ENCODE measurements around the gene BTRC. TPM values are rescaled to one million over a fixed set of nuclear protein-coding genes. Genes with fewer than 3 reads are reported as not detected.

BTRC gene
- total RNA-seq, 1 experiment from 2014 or later = 22.4 TPM

DNA sequence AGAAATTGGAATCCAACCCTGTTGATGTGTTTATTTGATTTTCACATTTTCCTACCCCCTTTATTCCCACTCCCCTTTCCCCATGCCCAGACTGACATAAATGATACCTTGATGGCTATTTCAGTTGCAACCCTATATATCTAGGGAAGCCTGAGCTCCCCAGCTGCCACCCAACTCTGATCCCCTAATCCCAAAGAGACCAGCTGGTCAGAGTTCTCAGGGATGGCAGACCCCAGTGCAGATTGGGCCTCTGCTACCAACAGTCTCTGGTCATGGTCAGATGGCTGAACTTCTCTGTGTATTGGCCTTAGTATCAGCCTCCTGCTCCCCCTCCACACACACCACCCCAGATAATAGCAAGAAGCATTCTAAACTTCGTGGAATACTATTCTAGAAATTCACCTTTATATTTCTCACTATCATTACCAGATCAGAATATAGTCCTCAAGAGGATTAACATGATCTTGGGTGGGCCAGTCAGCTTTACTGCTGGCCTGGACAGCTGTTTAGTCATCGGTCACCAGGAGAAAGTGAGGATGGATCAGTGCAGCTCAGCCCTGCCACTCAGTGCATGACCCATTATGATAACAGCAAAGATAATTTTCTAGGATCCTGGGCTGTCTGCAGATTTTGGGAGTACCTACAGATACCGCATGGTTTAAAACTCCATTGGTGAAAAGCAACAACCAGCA lies 24.5 kb upstream of the BTRC start (continued):
- TF ChIP-seq ZBTB43 (CRISPR knock-in tag; IDR thresholded peaks at IDR 0.05) (no peak), PRRX2 (CRISPR knock-in tag; IDR thresholded peaks at IDR 0.05) (no peak)

DNA sequence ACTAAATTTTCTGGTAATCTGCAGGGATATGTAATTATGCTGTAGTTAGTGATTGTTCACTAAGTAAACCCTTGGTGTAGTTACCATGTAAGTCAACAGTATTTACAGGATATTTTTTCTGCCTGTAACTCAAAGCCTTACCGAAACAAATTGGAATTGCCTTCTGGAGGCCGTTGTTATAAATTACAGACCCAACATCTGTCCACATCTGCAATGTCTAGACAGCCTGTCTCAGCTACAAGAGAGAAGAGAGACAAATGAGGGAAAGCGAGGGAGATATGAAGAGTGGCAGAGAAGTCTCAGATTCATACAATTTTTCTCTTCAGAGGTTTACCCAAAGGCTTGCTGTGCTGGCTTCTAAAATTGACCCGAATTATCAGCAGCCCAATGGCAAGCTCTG lies 23.7 kb upstream of the BTRC start:
- H3K27me3 Mint-ChIP-seq (ENCODE audit: low read depth) = peaks cover 3% of the 10 kb centered on the region; the same call in 1 of the 2 replicates
- peaks cover 11% of the 10 kb centered on the region for H3K4me1 Mint-ChIP-seq
- no peak overlapping the region for H3K27ac Mint-ChIP-seq
- peaks cover 23% of the 10 kb centered on the region for H3K9me3 Mint-ChIP-seq
- H3K36me3 Mint-ChIP-seq = peaks cover 4% of the 10 kb centered on the region; the same call in 1 of the 2 replicates
- H3K4me3 Mint-ChIP-seq = no peak overlapping the region
- no peak for ATAC-seq
- POLR2A ChIA-PET = no interaction called here
- CTCF ChIA-PET = interaction anchor here (0.5 to 1.6 kb wide), 5 partner anchors 9 to 240 kb away, joined by 3 read pairs; no protein-coding TSS in a partner anchor
- TF ChIP-seq E2F5 (CRISPR knock-in tag; IDR thresholded peaks at IDR 0.05) = no peak
- no peak for TF ChIP-seq FOXK1 (CRISPR knock-in tag; IDR thresholded peaks at IDR 0.05)
- no peak for TF ChIP-seq GRHL2 (CRISPR knock-in tag; IDR thresholded peaks at IDR 0.05; ENCODE audit: insufficient replicate concordance, severe bottlenecking)
- no peak for TF ChIP-seq JUN (CRISPR knock-in tag; IDR thresholded peaks at IDR 0.05)
- no peak for TF ChIP-seq TEAD1 (CRISPR knock-in tag; IDR thresholded peaks at IDR 0.05)
- no peak for TF ChIP-seq TCF7 (CRISPR knock-in tag; IDR thresholded peaks at IDR 0.05; ENCODE audit: low read depth)
- TF ChIP-seq ZSCAN18 (CRISPR knock-in tag; IDR thresholded peaks at IDR 0.05) = no peak
- no peak for TF ChIP-seq ZNF416 (CRISPR knock-in tag; IDR thresholded peaks at IDR 0.05)
- TF ChIP-seq MYBL2 (CRISPR knock-in tag; IDR thresholded peaks at IDR 0.05) = no peak
- no peak for TF ChIP-seq SOX15 (CRISPR knock-in tag; IDR thresholded peaks at IDR 0.05)
- DNase-seq (ENCODE audit: low spot score) = no peak

- no peak overlapping the region for H3K4me3 Mint-ChIP-seq
- DNase-seq (ENCODE audit: low spot score) (no peak), ATAC-seq (no peak)
- H3K36me3 Mint-ChIP-seq = peaks cover 4% of the 10 kb centered on the region; the same call in 1 of the 2 replicates
- H3K4me1 Mint-ChIP-seq = peaks cover 11% of the 10 kb centered on the region
- no peak overlapping the region for H3K27ac Mint-ChIP-seq
- TF ChIP-seq HMGXB4 (CRISPR knock-in tag; IDR thresholded peaks at IDR 0.05) (no peak), FOXJ3 (CRISPR knock-in tag; IDR thresholded peaks at IDR 0.05; ENCODE audit: borderline replicate concordance) (no peak), TCF7 (CRISPR knock-in tag; IDR thresholded peaks at IDR 0.05; ENCODE audit: low read depth) (no peak), PRRX2 (CRISPR knock-in tag; IDR thresholded peaks at IDR 0.05) (no peak), ZNF138 (CRISPR knock-in tag; conservative IDR thresholded peaks at IDR 0.05) (no peak)
- TF ChIP-seq, protein P1, sequence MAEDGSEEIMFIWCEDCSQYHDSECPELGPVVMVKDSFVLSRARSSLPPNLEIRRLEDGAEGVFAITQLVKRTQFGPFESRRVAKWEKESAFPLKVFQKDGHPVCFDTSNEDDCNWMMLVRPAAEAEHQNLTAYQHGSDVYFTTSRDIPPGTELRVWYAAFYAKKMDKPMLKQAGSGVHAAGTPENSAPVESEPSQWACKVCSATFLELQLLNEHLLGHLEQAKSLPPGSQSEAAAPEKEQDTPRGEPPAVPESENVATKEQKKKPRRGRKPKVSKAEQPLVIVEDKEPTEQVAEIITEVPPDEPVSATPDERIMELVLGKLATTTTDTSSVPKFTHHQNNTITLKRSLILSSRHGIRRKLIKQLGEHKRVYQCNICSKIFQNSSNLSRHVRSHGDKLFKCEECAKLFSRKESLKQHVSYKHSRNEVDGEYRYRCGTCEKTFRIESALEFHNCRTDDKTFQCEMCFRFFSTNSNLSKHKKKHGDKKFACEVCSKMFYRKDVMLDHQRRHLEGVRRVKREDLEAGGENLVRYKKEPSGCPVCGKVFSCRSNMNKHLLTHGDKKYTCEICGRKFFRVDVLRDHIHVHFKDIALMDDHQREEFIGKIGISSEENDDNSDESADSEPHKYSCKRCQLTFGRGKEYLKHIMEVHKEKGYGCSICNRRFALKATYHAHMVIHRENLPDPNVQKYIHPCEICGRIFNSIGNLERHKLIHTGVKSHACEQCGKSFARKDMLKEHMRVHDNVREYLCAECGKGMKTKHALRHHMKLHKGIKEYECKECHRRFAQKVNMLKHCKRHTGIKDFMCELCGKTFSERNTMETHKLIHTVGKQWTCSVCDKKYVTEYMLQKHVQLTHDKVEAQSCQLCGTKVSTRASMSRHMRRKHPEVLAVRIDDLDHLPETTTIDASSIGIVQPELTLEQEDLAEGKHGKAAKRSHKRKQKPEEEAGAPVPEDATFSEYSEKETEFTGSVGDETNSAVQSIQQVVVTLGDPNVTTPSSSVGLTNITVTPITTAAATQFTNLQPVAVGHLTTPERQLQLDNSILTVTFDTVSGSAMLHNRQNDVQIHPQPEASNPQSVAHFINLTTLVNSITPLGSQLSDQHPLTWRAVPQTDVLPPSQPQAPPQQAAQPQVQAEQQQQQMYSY (CRISPR knock-in tag; IDR thresholded peaks at IDR 0.05) = no peak
- H3K27me3 Mint-ChIP-seq (ENCODE audit: low read depth) = peaks cover 3% of the 10 kb centered on the region; the same call in 1 of the 2 replicates
- ChIA-PET CTCF (interaction anchor here (0.5 to 1.6 kb wide), 6 partner anchors 9 to 240 kb away, joined by 3 to 5 read pairs (median 3); no protein-coding TSS in a partner anchor), POLR2A (interaction anchor here (0.6 kb wide), 1 partner anchor 432 kb away, joined by 7 read pairs; no protein-coding TSS in a partner anchor)
- peaks cover 23% of the 10 kb centered on the region for H3K9me3 Mint-ChIP-seq
Measured at GRCh38 chr10:101330631-101331225, 23.2 kb upstream of the BTRC start.
